Endodermal cell (in vitro differentiated cells): ENCODE measurements around the gene PRIMPOL. TPM values are rescaled to one million over a fixed set of nuclear protein-coding genes. Genes with fewer than 3 reads are reported as not detected.

Source experiments
- DNase-seq: peaks from one replicate; pipeline ENCODE4 v3.0.0-alpha.2; 2017
- H3K27ac ChIP-seq: 2 replicates; pipeline ENCODE4 v1.5.1; 2013; ENCODE audit warnings: mild to moderate bottlenecking, low read depth, low read length, moderate library complexity
- H3K27me3 ChIP-seq: 2 replicates; pipeline ENCODE4 v1.6.1; 2013; ENCODE audit warnings: mild to moderate bottlenecking, low read length, moderate library complexity; ENCODE audit not compliant: insufficient read depth, control insufficient read depth, poor library complexity, severe bottlenecking
- H3K36me3 ChIP-seq: 2 replicates; pipeline ENCODE4 v1.7.0; 2013; ENCODE audit warnings: mild to moderate bottlenecking, low read length, moderate library complexity; ENCODE audit not compliant: control insufficient read depth, insufficient read depth
- H3K4me1 ChIP-seq: one replicate; pipeline ENCODE4 v1.7.0; 2013; ENCODE audit warnings: low read length; ENCODE audit not compliant: control insufficient read depth, insufficient read depth
- H3K4me3 ChIP-seq: 2 replicates; pipeline ENCODE4 v1.5.1; 2013; ENCODE audit warnings: mild to moderate bottlenecking, low read length, moderate library complexity
- H3K9ac ChIP-seq: 2 replicates; pipeline ENCODE4 v1.6.1; 2013; ENCODE audit warnings: mild to moderate bottlenecking, low read length, moderate library complexity; ENCODE audit not compliant: poor library complexity, severe bottlenecking; ENCODE audit errors: extremely low read depth
- H3K9me3 ChIP-seq: 2 replicates; pipeline ENCODE4 v1.6.1; 2013; ENCODE audit warnings: mild to moderate bottlenecking, low read length, moderate library complexity; ENCODE audit not compliant: control insufficient read depth
- H3K27ac Mint-ChIP-seq: 2 replicates; pipeline ENCODE4 v1.8.0; 2020; ENCODE audit warnings: mixed read lengths
- H3K27me3 Mint-ChIP-seq: 2 replicates; pipeline ENCODE4 v1.8.0; 2021; ENCODE audit warnings: mild to moderate bottlenecking, mixed read lengths; ENCODE audit not compliant: insufficient read depth
- H3K36me3 Mint-ChIP-seq: 2 replicates; pipeline ENCODE4 v1.8.0; 2020; ENCODE audit warnings: low read depth, mixed read lengths
- H3K4me1 Mint-ChIP-seq: 2 replicates; pipeline ENCODE4 v1.8.0; 2020; ENCODE audit warnings: mixed read lengths
- H3K4me3 Mint-ChIP-seq: 2 replicates; pipeline ENCODE4 v1.8.0; 2020; ENCODE audit warnings: mild to moderate bottlenecking, moderate library complexity, mixed read lengths
- H3K9me3 Mint-ChIP-seq: 2 replicates; pipeline ENCODE4 v1.8.0; 2020; ENCODE audit warnings: mild to moderate bottlenecking, mixed read lengths
- WGBS, 2 experiments: methylation state at CpG; one replicate each; pipeline versions ENCODE4 v1.1.5 to v1.1.7; 2013; ENCODE audit warnings: missing lambda C conversion rate in 2 of 2, mixed read lengths in 1 of 2; ENCODE audit not compliant: insufficient coverage in 1 of 2, insufficient read length in 1 of 2; 5-methylcytosine and 5-hydroxymethylcytosine counted together
- total RNA-seq, 2 donors: library from RNA; stranded (reverse); fragmentation: NEBNext Ultra II Directional in 1 of 2; extraction: Animal tissue kit (Norgen Biotek cat#: 25700) in 1 of 2; gene quantifications; 2 replicates in 1 of 2; 3 replicates in 1 of 2; pipeline ENCODE4 v1.2.1, GENCODE V29; 2021
- TF ChIP-seq, protein P1 (sequence below): fragments of 200-600 bp; sonication (generic); conservative IDR thresholded peaks from 2 replicates; pipeline ENCODE4 v1.5.0; 2021; ENCODE audit warnings: antibody characterized with exemption, mild to moderate bottlenecking

Gene PRIMPOL
- total RNA-seq, 2 donors from 2014 or later: 10.1 to 12.0 TPM

DNA sequence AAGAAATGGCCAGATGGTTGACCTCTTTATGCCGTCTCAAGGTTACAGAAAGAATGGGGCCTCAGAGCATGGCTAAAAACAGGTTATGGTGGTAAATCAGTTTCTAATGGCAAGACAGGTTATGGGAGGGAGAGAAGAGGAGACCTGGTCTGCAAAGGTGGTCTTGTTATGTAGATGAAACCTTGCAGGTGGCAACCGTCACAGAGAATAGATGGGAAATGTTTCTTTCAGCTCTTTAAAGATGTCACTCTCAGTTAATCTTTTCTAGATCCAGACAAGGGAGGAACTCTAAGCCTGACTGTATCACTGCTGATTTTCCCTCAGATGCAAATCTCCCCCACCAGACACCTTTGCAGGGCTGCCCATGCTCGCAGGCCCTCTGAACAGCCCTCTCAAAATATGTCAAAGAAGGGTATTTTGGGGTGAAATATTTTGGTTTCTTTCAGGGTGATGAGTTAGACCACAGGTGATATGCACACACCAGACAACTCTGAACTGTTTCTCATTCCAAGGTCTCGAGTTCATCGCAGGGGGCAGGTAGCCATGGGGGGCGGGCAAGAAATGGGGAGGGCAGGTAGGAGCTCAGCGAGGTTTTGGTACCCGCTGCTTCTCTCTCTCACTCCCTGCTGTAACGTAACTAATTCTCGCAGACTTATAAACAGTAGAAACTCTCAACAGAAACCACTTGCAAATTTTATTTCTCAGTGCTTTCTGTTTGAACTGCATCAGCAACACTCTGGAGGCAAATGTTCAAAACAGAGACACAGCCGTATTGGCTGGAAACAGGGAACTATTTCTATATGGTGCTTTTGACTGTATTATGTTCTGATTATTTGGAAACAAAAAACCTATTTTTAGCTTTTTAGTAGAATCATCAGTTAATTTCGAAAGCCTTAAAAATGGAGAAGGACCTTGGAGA, 32.6 kb upstream of the PRIMPOL start:
- Mint-ChIP-seq H3K4me3 (no peak overlapping the region), H3K9me3 (peaks cover 53% of the 10 kb centered on the region), H3K36me3 (peaks cover 21% of the 10 kb centered on the region), H3K27me3 (no peaks in the 10 kb centered on the region), H3K4me1 (peaks cover 5% of the 10 kb centered on the region), H3K27ac (peak overlapping the region; percentile 65)
- Histone ChIP-seq H3K9me3 (peaks cover 43% of the 10 kb centered on the region), H3K4me1 (no peaks in the 10 kb centered on the region), H3K27ac (no peak overlapping the region), H3K9ac (no peak overlapping the region), H3K4me3 (peak overlapping the region; percentile 40), H3K27me3 (no peaks in the 10 kb centered on the region), H3K36me3 (no peaks in the 10 kb centered on the region)
- DNase-seq: no peak
- WGBS, 2 experiments: 75 to 77% methylated on average over 10 to 12 of the region's 12 CpGs
- TF ChIP-seq, protein P1, sequence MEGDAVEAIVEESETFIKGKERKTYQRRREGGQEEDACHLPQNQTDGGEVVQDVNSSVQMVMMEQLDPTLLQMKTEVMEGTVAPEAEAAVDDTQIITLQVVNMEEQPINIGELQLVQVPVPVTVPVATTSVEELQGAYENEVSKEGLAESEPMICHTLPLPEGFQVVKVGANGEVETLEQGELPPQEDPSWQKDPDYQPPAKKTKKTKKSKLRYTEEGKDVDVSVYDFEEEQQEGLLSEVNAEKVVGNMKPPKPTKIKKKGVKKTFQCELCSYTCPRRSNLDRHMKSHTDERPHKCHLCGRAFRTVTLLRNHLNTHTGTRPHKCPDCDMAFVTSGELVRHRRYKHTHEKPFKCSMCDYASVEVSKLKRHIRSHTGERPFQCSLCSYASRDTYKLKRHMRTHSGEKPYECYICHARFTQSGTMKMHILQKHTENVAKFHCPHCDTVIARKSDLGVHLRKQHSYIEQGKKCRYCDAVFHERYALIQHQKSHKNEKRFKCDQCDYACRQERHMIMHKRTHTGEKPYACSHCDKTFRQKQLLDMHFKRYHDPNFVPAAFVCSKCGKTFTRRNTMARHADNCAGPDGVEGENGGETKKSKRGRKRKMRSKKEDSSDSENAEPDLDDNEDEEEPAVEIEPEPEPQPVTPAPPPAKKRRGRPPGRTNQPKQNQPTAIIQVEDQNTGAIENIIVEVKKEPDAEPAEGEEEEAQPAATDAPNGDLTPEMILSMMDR: no peak

DNA sequence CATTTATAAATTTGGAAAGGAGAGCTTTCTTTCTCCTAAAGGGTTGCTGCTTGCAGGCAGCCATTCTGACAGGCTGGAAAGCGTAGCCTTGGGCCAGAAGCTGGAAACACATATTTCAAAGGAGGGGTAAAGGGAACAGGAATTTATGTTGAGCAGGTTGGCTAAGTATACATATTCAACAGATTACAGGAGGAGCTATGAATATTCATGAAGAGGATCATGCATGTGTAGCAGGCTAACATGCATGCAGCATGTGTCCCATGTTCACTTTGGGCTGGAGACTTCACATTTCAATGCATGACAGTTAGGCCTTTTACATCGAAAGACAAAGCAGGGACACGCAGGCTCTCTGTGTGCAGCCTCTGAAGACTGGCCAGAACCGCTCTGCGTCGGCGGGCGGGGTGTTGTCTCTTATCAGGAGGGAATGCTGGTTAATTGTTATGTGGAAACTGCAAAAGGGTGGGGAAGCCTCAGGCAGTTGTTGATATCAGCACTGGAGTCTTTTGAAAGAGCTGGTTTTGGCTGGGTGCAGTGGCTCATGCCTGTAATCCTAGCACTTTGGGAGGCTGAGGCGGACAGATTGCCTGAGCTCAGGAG, 31.8 kb upstream of the PRIMPOL start:
- no peaks in the 10 kb centered on the region for H3K36me3 ChIP-seq
- no peak overlapping the region for H3K27ac Mint-ChIP-seq
- peak overlapping the region; percentile 40 for H3K4me3 ChIP-seq
- H3K27me3 Mint-ChIP-seq: no peaks in the 10 kb centered on the region
- no peaks in the 10 kb centered on the region for H3K4me1 ChIP-seq
- H3K9me3 Mint-ChIP-seq: peaks cover 52% of the 10 kb centered on the region
- no peaks in the 10 kb centered on the region for H3K27me3 ChIP-seq
- no peak overlapping the region for H3K9ac ChIP-seq
- TF ChIP-seq, protein P1: no peak
- H3K4me3 Mint-ChIP-seq: no peak overlapping the region
- WGBS, 2 experiments: 89% methylated on average over 8 to 9 of the region's 9 CpGs
- DNase-seq: peak; percentile 66
- no peaks in the 10 kb centered on the region for H3K4me1 Mint-ChIP-seq
- H3K27ac ChIP-seq: no peak overlapping the region
- H3K36me3 Mint-ChIP-seq: peaks cover 28% of the 10 kb centered on the region
- H3K9me3 ChIP-seq: peaks cover 43% of the 10 kb centered on the region

DNA sequence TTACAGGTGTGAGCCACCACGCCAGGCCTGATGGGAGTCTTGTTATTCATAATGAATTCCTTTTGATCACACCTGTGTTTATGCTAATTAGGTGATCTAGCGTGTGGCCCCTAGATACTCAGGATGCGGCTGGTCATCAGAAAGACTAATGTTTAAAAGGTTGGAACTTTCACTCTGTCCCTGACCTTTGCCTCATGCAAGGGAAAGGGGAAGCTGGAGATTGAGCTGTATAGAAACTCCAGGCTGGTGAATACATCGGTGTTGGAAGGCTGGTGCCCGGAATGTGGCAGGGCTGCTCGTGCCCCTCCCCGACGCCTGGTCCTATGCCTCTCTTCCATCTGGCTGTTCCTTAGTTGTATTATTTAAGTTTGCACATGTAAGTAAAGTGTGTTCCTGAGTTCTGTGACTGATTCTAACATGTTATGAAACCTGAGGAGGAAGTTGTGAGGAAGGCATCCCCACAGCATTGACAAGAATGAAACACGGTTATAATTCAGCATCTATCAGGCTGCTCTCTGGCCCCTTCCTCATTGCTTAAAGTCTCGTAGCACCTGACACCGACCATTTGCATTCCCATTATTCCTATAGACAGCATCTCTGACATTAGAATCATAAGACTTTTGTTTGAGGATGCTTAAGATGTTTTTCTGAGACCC, 29.2 kb upstream of the PRIMPOL start:
- WGBS, 2 experiments: 88 to 94% methylated on average over 6 to 11 of the region's 11 CpGs
- H3K27ac Mint-ChIP-seq: no peak overlapping the region
- no peaks in the 10 kb centered on the region for H3K27me3 ChIP-seq
- H3K4me3 Mint-ChIP-seq: no peak overlapping the region
- H3K36me3 ChIP-seq: no peaks in the 10 kb centered on the region
- H3K9ac ChIP-seq: no peak overlapping the region
- H3K4me1 ChIP-seq: no peaks in the 10 kb centered on the region
- H3K9me3 Mint-ChIP-seq: peaks cover 31% of the 10 kb centered on the region
- TF ChIP-seq, protein P1: no peak
- no peaks in the 10 kb centered on the region for H3K4me1 Mint-ChIP-seq
- H3K9me3 ChIP-seq: peaks cover 26% of the 10 kb centered on the region
- H3K27me3 Mint-ChIP-seq: no peaks in the 10 kb centered on the region
- no peak for DNase-seq
- H3K4me3 ChIP-seq: no peak overlapping the region
- no peak overlapping the region for H3K27ac ChIP-seq
- peaks cover 34% of the 10 kb centered on the region for H3K36me3 Mint-ChIP-seq
